ENCODE results near the gene ZMYND11. TPM values are rescaled to one million over a fixed set of nuclear protein-coding genes. Genes with fewer than 3 reads are reported as not detected.
"Not testable (repeated sequence)": the region's sequence is repeated elsewhere in the genome, so short reads cannot be mapped to it uniquely, and the experiment has no call there.

The ZMYND11 gene
- total RNA-seq, 1 experiment from 2014 or later, result 18.8 TPM

DNA sequence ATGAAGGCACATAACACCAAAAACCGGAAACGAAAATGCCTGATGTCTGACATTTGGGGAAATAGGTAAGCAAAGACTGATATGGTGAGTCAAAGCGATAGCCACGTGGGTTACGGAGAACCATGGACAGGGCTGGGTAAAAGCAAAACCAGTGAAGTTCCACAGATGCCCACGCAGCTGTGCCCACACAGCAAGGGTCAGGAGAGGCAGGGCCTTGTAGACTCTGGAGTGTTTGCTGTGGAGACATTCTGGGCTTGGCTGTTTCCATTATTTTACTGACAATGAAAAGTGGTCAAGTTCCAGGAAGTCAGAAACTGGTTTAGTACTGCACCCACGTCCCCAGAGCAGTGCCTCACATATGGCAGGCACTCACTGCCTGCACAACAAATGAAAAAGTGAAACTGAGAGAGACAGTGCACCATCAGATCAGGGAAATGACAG lies 148.7 kb downstream of the ZMYND11 start:
- no peak for DNase-seq
- H3K36me3 ChIP-seq (replicated peaks; ENCODE audit: control insufficient read depth, insufficient read depth, low read length), result no peaks in the 10 kb centered on the region
- H3K27me3 ChIP-seq (ENCODE audit: control insufficient read depth, insufficient read depth, low read length), result no peaks in the 10 kb centered on the region
- no peak overlapping the region for H3K4me3 ChIP-seq (ENCODE audit: insufficient read depth, low read depth, low read length)

- no peaks in the 10 kb centered on the region for H3K36me3 ChIP-seq (replicated peaks; ENCODE audit: control insufficient read depth, insufficient read depth, low read length)
- DNase-seq, result no peak
- H3K4me3 ChIP-seq (ENCODE audit: insufficient read depth, low read depth, low read length), result no peak overlapping the region
- no peaks in the 10 kb centered on the region for H3K27me3 ChIP-seq (ENCODE audit: control insufficient read depth, insufficient read depth, low read length)
These were observed 150.0 kb downstream of the ZMYND11 start for GRCh38 chr10:285216-285615.

DNA sequence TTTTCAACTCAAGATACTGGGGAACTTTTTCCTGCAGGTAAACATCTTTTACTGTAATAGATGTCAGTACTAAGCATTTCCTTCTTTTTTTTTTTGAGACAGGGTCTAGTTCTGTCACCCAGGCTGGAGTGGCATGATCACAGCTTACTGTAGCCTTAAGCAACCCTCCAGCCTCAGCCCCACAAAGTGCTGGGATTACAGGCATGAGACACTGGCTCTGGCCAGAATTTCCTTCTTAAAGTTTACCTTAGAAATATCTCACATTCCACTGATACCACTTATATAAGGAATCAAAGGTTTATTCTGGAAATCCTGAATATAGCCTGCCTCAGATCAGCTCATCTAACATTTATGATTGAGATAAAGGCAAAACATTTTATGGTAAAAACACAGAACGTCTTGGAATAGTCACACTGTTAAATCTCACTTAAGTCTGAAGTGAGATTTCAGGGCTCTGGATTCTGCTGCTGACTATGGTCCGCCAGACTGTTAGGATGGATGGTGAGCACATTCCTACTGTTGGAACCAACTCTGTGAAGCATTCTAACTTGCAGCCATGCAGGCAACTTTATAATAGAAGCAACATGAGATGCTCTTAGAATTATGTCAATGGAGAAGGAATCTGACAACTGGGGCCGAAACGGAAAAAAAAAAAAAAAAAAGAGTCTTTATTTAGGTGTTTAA lies 151.9 kb downstream of the ZMYND11 start:
- no peak for DNase-seq
- Histone ChIP-seq H3K36me3 (replicated peaks; ENCODE audit: control insufficient read depth, insufficient read depth, low read length) (no peaks in the 10 kb centered on the region), H3K4me3 (ENCODE audit: insufficient read depth, low read depth, low read length) (no peak overlapping the region), H3K27me3 (ENCODE audit: control insufficient read depth, insufficient read depth, low read length) (no peaks in the 10 kb centered on the region)

DNA sequence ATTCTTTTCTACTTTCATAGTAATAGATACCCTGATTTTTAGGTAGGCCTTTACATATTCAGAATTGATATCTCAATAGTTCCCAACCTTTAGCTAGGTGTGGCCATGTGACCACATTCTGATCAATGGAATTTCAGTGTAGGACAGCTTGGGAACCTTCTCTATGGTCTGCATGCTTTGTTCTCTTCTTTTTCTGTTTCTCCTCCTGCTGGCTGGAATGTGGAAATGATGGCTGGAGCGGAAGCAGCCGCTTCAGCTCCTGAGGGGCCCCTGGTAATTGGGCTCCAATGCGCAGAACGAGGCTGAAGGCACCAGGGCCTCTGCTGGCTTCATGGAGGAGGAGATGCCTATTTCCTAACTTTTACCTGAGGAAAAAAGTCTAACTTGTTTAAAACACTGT lies 152.6 kb downstream of the ZMYND11 start:
- DNase-seq, result peak; percentile 92
- Histone ChIP-seq H3K27me3 (ENCODE audit: control insufficient read depth, insufficient read depth, low read length) (no peaks in the 10 kb centered on the region), H3K4me3 (ENCODE audit: insufficient read depth, low read depth, low read length) (no peak overlapping the region), H3K36me3 (replicated peaks; ENCODE audit: control insufficient read depth, insufficient read depth, low read length) (no peaks in the 10 kb centered on the region)

GRCh38 chr10:288316-289200 lies 153.3 kb downstream of the ZMYND11 start:
- no peak for DNase-seq

GRCh38 chr10:289581-289980 lies 154.3 kb downstream of the ZMYND11 start:
- Histone ChIP-seq H3K36me3 (replicated peaks; ENCODE audit: control insufficient read depth, insufficient read depth, low read length) (no peaks in the 10 kb centered on the region), H3K4me3 (ENCODE audit: insufficient read depth, low read depth, low read length) (no peak overlapping the region), H3K27me3 (ENCODE audit: control insufficient read depth, insufficient read depth, low read length) (no peaks in the 10 kb centered on the region)
- no peak for DNase-seq

More at GRCh38 chr10:288316-289200, 153.3 kb downstream of the ZMYND11 start:
- Histone ChIP-seq H3K36me3 (replicated peaks; ENCODE audit: control insufficient read depth, insufficient read depth, low read length) (no peaks in the 10 kb centered on the region), H3K4me3 (ENCODE audit: insufficient read depth, low read depth, low read length) (no peak overlapping the region), H3K27me3 (ENCODE audit: control insufficient read depth, insufficient read depth, low read length) (no peaks in the 10 kb centered on the region)

- H3K36me3 ChIP-seq (replicated peaks; ENCODE audit: control insufficient read depth, insufficient read depth, low read length), result no peaks in the 10 kb centered on the region
- DNase-seq, result no peak
- H3K27me3 ChIP-seq (ENCODE audit: control insufficient read depth, insufficient read depth, low read length), result no peaks in the 10 kb centered on the region
- H3K4me3 ChIP-seq (ENCODE audit: insufficient read depth, low read depth, low read length), result no peak overlapping the region
These were observed 154.9 kb downstream of the ZMYND11 start for GRCh38 chr10:290026-290725.

GRCh38 chr10:293636-294035 lies 158.4 kb downstream of the ZMYND11 start:
- Histone ChIP-seq H3K4me3 (ENCODE audit: insufficient read depth, low read depth, low read length) (no peak overlapping the region), H3K27me3 (ENCODE audit: control insufficient read depth, insufficient read depth, low read length) (no peaks in the 10 kb centered on the region), H3K36me3 (replicated peaks; ENCODE audit: control insufficient read depth, insufficient read depth, low read length) (no peaks in the 10 kb centered on the region)
- DNase-seq, result no peak

DNA sequence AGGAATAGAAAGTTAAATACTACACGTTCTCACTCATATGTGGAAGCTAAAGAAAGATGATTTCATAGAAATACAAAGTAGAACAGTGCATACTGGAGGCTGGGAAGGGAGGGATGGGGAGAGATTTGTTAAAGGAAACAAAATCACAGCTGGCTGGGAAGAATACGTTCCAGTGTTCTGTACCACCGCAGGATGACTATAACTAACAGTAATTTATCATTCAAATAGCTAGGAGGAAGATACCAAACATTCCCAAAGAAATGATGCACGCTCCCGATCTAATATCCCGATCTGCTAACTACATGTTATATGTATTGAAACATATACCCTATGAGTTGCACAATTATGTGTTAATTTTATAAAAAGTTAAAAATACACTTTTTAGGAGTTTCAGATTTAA lies 162.3 kb downstream of the ZMYND11 start:
- Histone ChIP-seq H3K36me3 (replicated peaks; ENCODE audit: control insufficient read depth, insufficient read depth, low read length) (no peaks in the 10 kb centered on the region), H3K4me3 (ENCODE audit: insufficient read depth, low read depth, low read length) (no peak overlapping the region), H3K27me3 (ENCODE audit: control insufficient read depth, insufficient read depth, low read length) (no peaks in the 10 kb centered on the region)
- no peak for DNase-seq

DNA sequence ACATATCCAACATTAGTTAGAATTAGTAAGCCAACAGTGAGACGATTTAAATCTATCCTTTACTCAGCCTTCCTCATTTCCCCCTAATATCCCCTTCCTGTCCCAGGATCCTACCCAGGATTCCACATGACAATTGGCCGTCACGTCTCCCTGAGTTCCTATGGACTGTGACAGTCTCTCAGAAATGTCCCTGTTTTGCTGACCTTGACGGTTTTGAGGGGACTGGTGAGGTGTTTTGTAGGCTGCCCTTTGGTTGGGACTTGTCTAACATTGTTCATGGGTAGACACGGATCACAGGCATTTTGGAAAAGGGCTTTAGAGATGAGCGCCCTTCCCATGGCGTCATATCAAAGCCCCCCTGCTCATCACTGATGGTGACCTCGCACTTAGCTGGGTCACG lies 162.8 kb downstream of the ZMYND11 start:
- DNase-seq, result no peak
- Histone ChIP-seq H3K27me3 (ENCODE audit: control insufficient read depth, insufficient read depth, low read length) (no peaks in the 10 kb centered on the region), H3K4me3 (ENCODE audit: insufficient read depth, low read depth, low read length) (no peak overlapping the region), H3K36me3 (replicated peaks; ENCODE audit: control insufficient read depth, insufficient read depth, low read length) (no peaks in the 10 kb centered on the region)

DNA sequence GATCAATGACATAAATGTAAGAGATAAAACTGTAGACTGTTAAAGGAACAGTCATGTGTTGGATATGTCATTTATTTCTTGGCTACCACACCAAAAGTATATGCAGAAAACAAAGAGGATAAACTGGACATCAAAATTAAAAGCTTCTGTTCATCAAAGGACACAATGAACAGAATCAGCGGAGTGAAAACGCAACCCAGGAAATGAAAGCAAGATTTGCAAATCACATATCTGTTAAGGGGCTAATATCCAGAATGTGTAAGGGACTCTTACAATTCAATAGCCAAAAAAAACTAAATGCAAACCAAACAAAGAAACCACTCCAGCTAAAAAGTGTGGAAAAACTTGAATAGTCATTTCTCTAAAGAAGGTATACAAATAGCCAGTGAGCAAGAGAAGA lies 164.3 kb downstream of the ZMYND11 start:
- Histone ChIP-seq H3K36me3 (replicated peaks; ENCODE audit: control insufficient read depth, insufficient read depth, low read length) (no peaks in the 10 kb centered on the region), H3K4me3 (ENCODE audit: insufficient read depth, low read depth, low read length) (no peak overlapping the region), H3K27me3 (ENCODE audit: control insufficient read depth, insufficient read depth, low read length) (no peaks in the 10 kb centered on the region)
- no peak for DNase-seq

- Histone ChIP-seq H3K27me3 (ENCODE audit: control insufficient read depth, insufficient read depth, low read length) (no peaks in the 10 kb centered on the region), H3K4me3 (ENCODE audit: insufficient read depth, low read depth, low read length) (no peak overlapping the region), H3K36me3 (replicated peaks; ENCODE audit: control insufficient read depth, insufficient read depth, low read length) (no peaks in the 10 kb centered on the region)
- DNase-seq, result no peak
These were observed 164.7 kb downstream of the ZMYND11 start for GRCh38 chr10:299969-300368.

GRCh38 chr10:300580-300979 lies 165.3 kb downstream of the ZMYND11 start:
- H3K27me3 ChIP-seq (ENCODE audit: control insufficient read depth, insufficient read depth, low read length); DNase-seq; H3K36me3 ChIP-seq (replicated peaks; ENCODE audit: control insufficient read depth, insufficient read depth, low read length); H3K4me3 ChIP-seq (ENCODE audit: insufficient read depth, low read depth, low read length): not testable (repeated sequence)

- H3K36me3 ChIP-seq (replicated peaks; ENCODE audit: control insufficient read depth, insufficient read depth, low read length), result no peaks in the 10 kb centered on the region
- no peaks in the 10 kb centered on the region for H3K27me3 ChIP-seq (ENCODE audit: control insufficient read depth, insufficient read depth, low read length)
- DNase-seq, result no peak
- H3K4me3 ChIP-seq (ENCODE audit: insufficient read depth, low read depth, low read length), result no peak overlapping the region
These were observed 166.3 kb downstream of the ZMYND11 start for GRCh38 chr10:301536-301935.
